HCT116 (cell line): Measurements from ENCODE around the gene RENBP. TPM values are rescaled to one million over a fixed set of nuclear protein-coding genes. Genes with fewer than 3 reads are reported as not detected.

Source experiments
- ATAC-seq: fragments of 200-7000 bp; cut with Tn5 transposase; 2 replicates; pipeline ENCODE4 v1.9.1; 2020; ENCODE audit warnings: mild to moderate bottlenecking, moderate library complexity
- Bru-seq: library from RNA; stranded (reverse); fragments of 400-500 nt; gene quantifications from one replicate; lab custom pipeline; 2021; lab: Mats Ljungman, UMichigan
- BruChase-seq, 2 experiments: library from RNA; stranded (reverse); fragments of 400-500 nt; gene quantifications; one replicate each; lab custom pipeline; 2021; lab: Mats Ljungman, UMichigan
- BruUV-seq: library from RNA; stranded (reverse); fragments of 400-500 nt; replicated peaks from 2 replicates; lab custom pipeline; 2021; lab: Mats Ljungman, UMichigan
- CTCF ChIA-PET: fragments of 300-600 bp; sonication (Branson Sonifier 250); formaldehyde crosslinking; loops from one replicate; lab custom pipeline; 2021; ENCODE audit warnings: antibody characterized with exemption; lab: Charles Lee
- POLR2A ChIA-PET: fragments of 300-600, 350-600 bp; sonication (Branson Sonifier 250); formaldehyde crosslinking; loops from one replicate; lab custom pipeline; 2021; ENCODE audit warnings: antibody characterized with exemption; lab: Charles Lee
- RAD21 ChIA-PET, 2 experiments: fragments of 300-600 bp; sonication (Branson Sonifier 250); formaldehyde crosslinking; loops; one replicate each; lab custom pipeline; 2023; ENCODE audit warnings: low total read pairs in 2 of 2; ENCODE audit not compliant: uncharacterized antibody in 2 of 2, unreplicated experiment in 2 of 2, low non-redundant PET in 1 of 2; lab: Charles Lee
- DNase-seq: peaks from one replicate; pipeline ENCODE4 v3.0.0-alpha.2; 2010; ENCODE audit warnings: low read depth, low spot score
- H2AFZ ChIP-seq: fragments of 200-600 bp; shearing (Covaris generic), sonication (generic); 2 replicates; pipeline ENCODE4 v1.6.1; 2017; ENCODE audit warnings: low read depth, mixed run types, mixed read lengths, antibody characterized with exemption, low read length; ENCODE audit not compliant: poor library complexity, severe bottlenecking
- H3K27ac ChIP-seq: 2 replicates; pipeline ENCODE4 v1.5.1; 2012; ENCODE audit warnings: low read depth, low read length
- H3K27me3 ChIP-seq: fragments of 200-600 bp; sonication (generic); 2 replicates; pipeline ENCODE4 v1.6.1; 2016; ENCODE audit warnings: mixed run types, low read length, mixed read lengths; ENCODE audit not compliant: insufficient read depth
- H3K36me3 ChIP-seq, 2 experiments: fragments of 200-500 bp in 1 of 2; fragments of 200-600 bp in 1 of 2; sonication (Bioruptor generic) in 1 of 2; sonication (generic) in 1 of 2; 2 replicates each; pipeline versions ENCODE4 v1.5.1 to v1.6.1; 2014 to 2016; ENCODE audit warnings: low read length in 2 of 2, inconsistent platforms in 1 of 2, mixed read lengths in 1 of 2, mixed run types in 1 of 2; ENCODE audit not compliant: insufficient read depth in 2 of 2, control insufficient read depth in 1 of 2
- H3K4me1 ChIP-seq, 2 experiments: fragments of 200-600 bp in 1 of 2; sonication (generic) in 1 of 2; 2 replicates each; pipeline versions ENCODE4 v1.5.1 to v1.6.1; 2012 to 2017; ENCODE audit warnings: low read length in 2 of 2, inconsistent platforms in 1 of 2, mild to moderate bottlenecking in 1 of 2, mixed read lengths in 1 of 2, mixed run types in 1 of 2, moderate library complexity in 1 of 2; ENCODE audit not compliant: insufficient read depth in 2 of 2, control insufficient read depth in 1 of 2
- H3K4me2 ChIP-seq: fragments of 200-600 bp; sonication (generic); 2 replicates; pipeline ENCODE4 v1.6.1; 2017; ENCODE audit warnings: mixed run types, low read length, mixed read lengths
- H3K4me3 ChIP-seq, 2 experiments: fragments of 200-600 bp in 1 of 2; sonication (generic) in 1 of 2; replicated peaks in 1 of 2; 2 replicates each; pipeline ENCODE4 v1.5.1; 2011 to 2016; ENCODE audit warnings: low read length in 2 of 2, control low read depth in 1 of 2, low read depth in 1 of 2, mild to moderate bottlenecking in 1 of 2, mixed read lengths in 1 of 2, mixed run types in 1 of 2
- H3K79me2 ChIP-seq: fragments of 200-600 bp; sonication (generic); 2 replicates; pipeline ENCODE4 v1.6.1; 2017; ENCODE audit warnings: mild to moderate bottlenecking, mixed run types, low read length, moderate library complexity, mixed read lengths; ENCODE audit not compliant: insufficient read depth
- H3K9ac ChIP-seq: fragments of 200-600 bp; sonication (generic); 2 replicates; pipeline ENCODE4 v1.6.1; 2016; ENCODE audit warnings: low read length, mixed read lengths
- H3K9me2 ChIP-seq: fragments of 200-600 bp; sonication (generic), shearing (Covaris generic); 2 replicates; pipeline ENCODE4 v1.6.1; 2017; ENCODE audit warnings: mixed run types, mild to moderate bottlenecking, moderate library complexity; ENCODE audit not compliant: insufficient read depth
- H3K9me3 ChIP-seq, 2 experiments: fragments of 200-500 bp in 1 of 2; fragments of 200-600 bp in 1 of 2; sonication (Bioruptor generic) in 1 of 2; sonication (generic) in 1 of 2; 2 replicates each; pipeline ENCODE4 v1.6.1; 2014 to 2017; ENCODE audit warnings: low read length in 2 of 2, mixed read lengths in 2 of 2, inconsistent platforms in 1 of 2, low read depth in 1 of 2, mild to moderate bottlenecking in 1 of 2, mixed run types in 1 of 2, moderate library complexity in 1 of 2; ENCODE audit not compliant: control insufficient read depth in 1 of 2, insufficient read depth in 1 of 2
- H4K20me1 ChIP-seq: fragments of 200-600 bp; sonication (generic), shearing (Covaris generic); 2 replicates; pipeline ENCODE4 v1.6.1; 2017; ENCODE audit warnings: mixed run types, mild to moderate bottlenecking, moderate library complexity; ENCODE audit not compliant: insufficient read depth
- CBX3 ChIP-seq: IDR thresholded peaks from 2 replicates; pipeline ENCODE4 v1.6.1; 2012; ENCODE audit warnings: low read depth
- ELF1 ChIP-seq: IDR thresholded peaks from 2 replicates; pipeline ENCODE4 v1.6.1; 2012; ENCODE audit warnings: low read depth, borderline replicate concordance
- RAD21 ChIP-seq: IDR thresholded peaks from 2 replicates; pipeline ENCODE4 v1.6.1; 2012; ENCODE audit warnings: low read depth, mild to moderate bottlenecking
- SP1 ChIP-seq: IDR thresholded peaks from 2 replicates; pipeline ENCODE4 v1.6.1; 2012; ENCODE audit warnings: low read depth
- TCF7L2 ChIP-seq: IDR thresholded peaks from 2 replicates; pipeline ENCODE4 v1.7.0; 2011; ENCODE audit warnings: borderline replicate concordance, inconsistent platforms; ENCODE audit not compliant: insufficient read depth, insufficient read length; ENCODE audit errors: extremely low read depth
- ZBTB33 ChIP-seq: IDR thresholded peaks from 2 replicates; pipeline ENCODE4 v1.6.1; 2011; ENCODE audit warnings: mild to moderate bottlenecking, low read length, moderate library complexity; ENCODE audit not compliant: insufficient replicate concordance; ENCODE audit errors: extremely low read depth
- ZFX ChIP-seq: fragments of 450-650 bp; IDR thresholded peaks from 2 replicates; pipeline ENCODE4 v1.6.1; 2017
- intact Hi-C: fragments of 100-400 bp; cut with micrococcal nuclease; formaldehyde crosslinking; loops from 2 replicates; pipeline ENCODE4 v1.10.0; 2022
- long read RNA-seq: library from polyadenylated mRNA; unstranded; transcript quantifications from one replicate; pipeline ENCODE4 v2.0.0, GENCODE V29; 2021; ENCODE audit not compliant: unreplicated experiment
- polyA plus RNA-seq: library from polyadenylated mRNA; unstranded; fragments of >200 nt; gene quantifications from 2 replicates; pipeline ENCODE4 v1.2.1, GENCODE V29; 2012; ENCODE audit warnings: missing spikeins
- total RNA-seq: library from RNA; stranded (reverse); gene quantifications from one replicate; pipeline ENCODE4 v1.2.1, GENCODE V29; 2021; ENCODE audit not compliant: unreplicated experiment

The RENBP gene
- total RNA-seq (1.3 TPM), Bru-seq, nascent RNA (percentile 7 among the genes with signal in this experiment), BruChase-seq, experiment 1, labeled RNA remaining after a 6-hour chase (percentile 30 among the genes with signal in this experiment), BruChase-seq, experiment 2, labeled RNA remaining after a 2-hour chase (percentile 11 among the genes with signal in this experiment)
- 0.30 and 0.52 TPM in 2 replicates for polyA plus RNA-seq
- long read RNA-seq = 0 reads

- ATAC-seq (no peak), DNase-seq (no peak)
- H3K4me2 ChIP-seq = no peak within 1 kb of the TSS
- ChIA-PET POLR2A (interaction anchor here (1.2 to 1.9 kb wide), 2 partner anchors 16 to 150 kb away, joined by 3 to 6 read pairs; partner anchors contain the start of genes IDH3G and SSR4), RAD21 (no interaction called here), CTCF (no interaction called here)
- no TSS peak for BruUV-seq
- H3K27me3 ChIP-seq = no peaks in the 10 kb centered on the region
- intact Hi-C loops = no loop called here
- H3K9ac ChIP-seq = no peak within 1 kb of the TSS
- no peak within 1 kb of the TSS for H3K27ac ChIP-seq
- H3K79me2 ChIP-seq = no peaks in the 10 kb centered on the region
- H4K20me1 ChIP-seq = no peaks in the 10 kb centered on the region
- H3K9me2 ChIP-seq = no peaks in the 10 kb centered on the region
- no peak within 1 kb of the TSS for H2AFZ ChIP-seq
- H3K9me3 ChIP-seq = no peaks in the 10 kb centered on the region
- no peak for TF ChIP-seq SP1
- no peak for TF ChIP-seq RAD21
- TF ChIP-seq ZFX = no peak
- no peak for TF ChIP-seq TCF7L2
- no peak for TF ChIP-seq CBX3
- no peak for TF ChIP-seq ZBTB33
- no peak for TF ChIP-seq ELF1
- H3K4me1 ChIP-seq = no peaks in the 10 kb centered on the region; a peak in 1 of 4 replicates
- no peak within 1 kb of the TSS for H3K4me3 ChIP-seq
- H3K36me3 ChIP-seq = no peaks in the 10 kb centered on the region
Measured at GRCh38 chrX:153944140-153944799, at the start of gene RENBP. Gene RENBP, minus strand, starts transcription at chrX:153944643. Its CDS starts 33 bp downstream, at chrX:153944610.
